ENCODE measurements around the gene ANKRD33B.

Gene ANKRD33B

DNA sequence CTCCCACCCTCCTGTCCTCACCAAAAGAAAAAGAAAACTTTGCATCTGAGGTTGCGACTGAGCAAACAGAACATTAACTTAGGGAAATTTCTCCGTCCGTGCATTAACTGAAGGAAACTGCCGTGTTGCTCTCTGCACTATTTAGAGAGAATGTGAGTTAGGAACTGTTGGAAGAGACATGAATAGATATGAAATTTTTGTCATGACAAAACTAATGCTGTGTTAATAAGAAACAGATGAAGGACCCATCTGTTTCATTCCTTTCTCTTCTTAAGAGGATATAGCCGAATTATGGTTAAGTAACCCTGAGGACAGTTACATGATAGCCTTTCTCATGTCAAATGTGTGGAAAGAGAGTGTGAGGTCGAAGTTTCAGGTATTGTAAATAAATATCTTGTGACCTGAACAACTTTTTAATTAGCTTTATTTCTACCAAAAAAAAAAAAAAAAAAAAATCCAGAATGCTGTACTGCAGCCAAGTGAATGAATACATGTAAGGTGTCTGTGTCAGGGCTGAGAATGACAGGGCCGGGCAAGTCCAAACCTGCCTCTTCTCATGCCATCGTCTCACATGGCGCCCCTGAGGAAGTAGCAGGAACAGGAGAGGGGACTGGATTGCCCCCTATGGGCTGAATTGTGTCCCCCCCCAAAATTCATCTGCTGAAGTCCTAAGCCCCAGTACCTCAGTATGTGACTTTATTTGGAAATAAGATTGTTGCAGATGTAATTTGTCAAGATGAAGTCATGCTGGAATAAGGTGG, 35.6 kb upstream of the ANKRD33B start:
- Histone ChIP-seq H3K4me3 (ENCODE audit: low read depth in 1 of 2, low read length in 1 of 2) (no peak overlapping the region), H3K4me1 (ENCODE audit: control insufficient read depth in 1 of 2, insufficient read depth in 1 of 2, low read depth in 1 of 2, low read length in 1 of 2) (peaks cover 17 to 25% of the 10 kb centered on the region in 2 experiments), H3K27me3 (no peaks in the 10 kb centered on the region), H3K9me3 (no peaks in the 10 kb centered on the region), H3K36me3 (no peaks in the 10 kb centered on the region), H3K27ac (no peak overlapping the region)
- TF ChIP-seq, protein P1, sequence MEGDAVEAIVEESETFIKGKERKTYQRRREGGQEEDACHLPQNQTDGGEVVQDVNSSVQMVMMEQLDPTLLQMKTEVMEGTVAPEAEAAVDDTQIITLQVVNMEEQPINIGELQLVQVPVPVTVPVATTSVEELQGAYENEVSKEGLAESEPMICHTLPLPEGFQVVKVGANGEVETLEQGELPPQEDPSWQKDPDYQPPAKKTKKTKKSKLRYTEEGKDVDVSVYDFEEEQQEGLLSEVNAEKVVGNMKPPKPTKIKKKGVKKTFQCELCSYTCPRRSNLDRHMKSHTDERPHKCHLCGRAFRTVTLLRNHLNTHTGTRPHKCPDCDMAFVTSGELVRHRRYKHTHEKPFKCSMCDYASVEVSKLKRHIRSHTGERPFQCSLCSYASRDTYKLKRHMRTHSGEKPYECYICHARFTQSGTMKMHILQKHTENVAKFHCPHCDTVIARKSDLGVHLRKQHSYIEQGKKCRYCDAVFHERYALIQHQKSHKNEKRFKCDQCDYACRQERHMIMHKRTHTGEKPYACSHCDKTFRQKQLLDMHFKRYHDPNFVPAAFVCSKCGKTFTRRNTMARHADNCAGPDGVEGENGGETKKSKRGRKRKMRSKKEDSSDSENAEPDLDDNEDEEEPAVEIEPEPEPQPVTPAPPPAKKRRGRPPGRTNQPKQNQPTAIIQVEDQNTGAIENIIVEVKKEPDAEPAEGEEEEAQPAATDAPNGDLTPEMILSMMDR (IDR thresholded peaks at IDR 0.05), result no peak

DNA sequence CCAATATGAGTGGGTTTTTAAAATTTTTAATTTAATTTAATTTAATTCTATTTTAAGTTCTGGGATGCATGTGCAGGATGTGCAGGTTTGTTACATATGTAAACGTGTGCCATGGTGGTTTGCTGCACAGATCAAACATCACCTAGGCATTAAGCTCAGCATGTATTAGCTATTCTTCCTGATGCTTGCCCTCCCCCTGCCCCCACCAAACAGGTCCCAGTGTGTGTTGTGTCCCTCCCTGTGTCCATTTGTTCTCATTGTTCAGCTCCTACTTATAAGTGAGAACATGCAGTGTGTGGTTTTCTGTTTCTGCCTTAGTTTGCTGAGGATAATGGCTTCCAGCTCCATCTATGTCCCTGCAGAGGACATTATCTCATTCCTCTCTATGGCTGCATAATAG, 35.0 kb upstream of the ANKRD33B start:
- no peak overlapping the region for H3K4me3 ChIP-seq (ENCODE audit: low read depth in 1 of 2, low read length in 1 of 2)
- no peak overlapping the region for H3K27ac ChIP-seq
- H3K36me3 ChIP-seq, result no peaks in the 10 kb centered on the region
- H3K9me3 ChIP-seq, result no peaks in the 10 kb centered on the region
- peaks cover 21 to 31% of the 10 kb centered on the region in 2 experiments for H3K4me1 ChIP-seq (ENCODE audit: control insufficient read depth in 1 of 2, insufficient read depth in 1 of 2, low read depth in 1 of 2, low read length in 1 of 2)
- H3K27me3 ChIP-seq, result no peaks in the 10 kb centered on the region
- TF ChIP-seq, protein P1 (IDR thresholded peaks at IDR 0.05), result no peak

DNA sequence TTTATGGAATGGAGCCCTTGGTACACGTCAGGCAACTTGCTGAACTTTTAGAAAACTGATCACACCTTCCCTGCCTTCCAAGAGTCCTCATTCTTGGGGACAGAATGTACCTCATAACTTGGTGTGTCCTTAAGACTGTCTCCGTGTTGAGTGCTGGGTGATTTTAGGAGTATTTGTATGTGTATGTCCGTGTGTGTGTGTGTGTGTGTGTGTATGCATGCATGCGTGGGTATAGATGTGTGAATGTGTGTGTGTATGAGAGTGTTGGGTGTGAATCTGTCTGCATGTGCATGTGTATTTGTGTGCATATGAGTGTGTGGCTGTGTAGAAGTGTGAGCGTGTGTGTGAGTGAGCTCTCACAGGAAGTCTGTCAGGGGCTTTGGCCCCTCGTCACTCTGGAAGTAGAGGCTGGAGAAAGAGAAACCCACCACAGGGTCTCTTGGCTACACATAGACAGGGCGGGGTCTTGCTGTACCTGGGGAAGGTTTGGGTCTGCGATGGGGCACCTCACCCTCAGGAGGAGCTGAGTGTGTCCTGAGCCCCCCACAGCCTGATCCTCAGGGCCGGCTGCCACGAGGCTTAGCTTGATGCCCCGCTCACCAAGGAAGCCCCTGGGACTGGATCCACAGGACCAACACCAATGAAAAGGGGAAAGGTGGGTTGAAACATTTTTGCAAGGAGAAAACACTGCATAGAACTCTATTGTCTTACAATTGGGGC, 33.1 kb upstream of the ANKRD33B start:
- TF ChIP-seq, protein P1 (IDR thresholded peaks at IDR 0.05), result no peak

DNA sequence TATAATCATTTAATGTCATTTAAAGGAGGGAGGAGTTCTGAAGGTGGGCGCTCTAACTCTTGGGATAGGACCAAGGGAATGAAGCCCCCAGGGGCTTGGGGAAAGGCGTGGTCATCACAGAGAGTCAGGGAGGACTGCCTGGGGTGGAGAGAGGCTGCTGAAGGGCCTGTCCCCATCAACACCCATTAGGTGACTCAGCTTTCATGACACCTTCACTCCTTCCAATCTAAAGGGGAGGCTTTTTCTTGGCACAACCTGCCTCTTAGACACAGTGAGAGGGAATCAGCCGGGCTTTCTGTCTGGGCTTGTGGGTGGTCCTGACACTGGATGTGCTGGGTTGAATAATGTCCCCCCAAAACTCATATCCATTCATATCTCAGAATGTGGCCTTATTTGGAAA, 31.4 kb upstream of the ANKRD33B start:
- no peaks in the 10 kb centered on the region for H3K9me3 ChIP-seq
- H3K27ac ChIP-seq, result no peak overlapping the region
- TF ChIP-seq, protein P1 (IDR thresholded peaks at IDR 0.05), result no peak
- H3K27me3 ChIP-seq, result no peaks in the 10 kb centered on the region
- peaks cover 15 to 22% of the 10 kb centered on the region in 2 experiments for H3K4me1 ChIP-seq (ENCODE audit: control insufficient read depth in 1 of 2, insufficient read depth in 1 of 2, low read depth in 1 of 2, low read length in 1 of 2)
- H3K4me3 ChIP-seq (ENCODE audit: low read depth in 1 of 2, low read length in 1 of 2), result no peak overlapping the region
- no peaks in the 10 kb centered on the region for H3K36me3 ChIP-seq

More for the DNA sequence above, 33.1 kb upstream of the ANKRD33B start:
- no peaks in the 10 kb centered on the region for H3K36me3 ChIP-seq
- no peaks in the 10 kb centered on the region for H3K27me3 ChIP-seq
- H3K4me3 ChIP-seq (ENCODE audit: low read depth in 1 of 2, low read length in 1 of 2), result no peak overlapping the region
- no peaks in the 10 kb centered on the region for H3K9me3 ChIP-seq
- no peak overlapping the region for H3K27ac ChIP-seq
- peaks cover 12 to 20% of the 10 kb centered on the region in 2 experiments for H3K4me1 ChIP-seq (ENCODE audit: control insufficient read depth in 1 of 2, insufficient read depth in 1 of 2, low read depth in 1 of 2, low read length in 1 of 2)

GRCh38 chr5:10533226-10533625, 30.6 kb upstream of the ANKRD33B start:
- H3K27me3 ChIP-seq, result no peaks in the 10 kb centered on the region
- no peak overlapping the region for H3K27ac ChIP-seq
- H3K36me3 ChIP-seq, result no peaks in the 10 kb centered on the region
- TF ChIP-seq, protein P1 (IDR thresholded peaks at IDR 0.05), result no peak
- H3K4me1 ChIP-seq (ENCODE audit: control insufficient read depth in 1 of 2, insufficient read depth in 1 of 2, low read depth in 1 of 2, low read length in 1 of 2), result peaks cover 23 to 30% of the 10 kb centered on the region in 2 experiments
- no peak overlapping the region for H3K4me3 ChIP-seq (ENCODE audit: low read depth in 1 of 2, low read length in 1 of 2)
- H3K9me3 ChIP-seq, result no peaks in the 10 kb centered on the region
